GM12872 (cell line): ENCODE results near the gene RNU1-2.
A peak's percentile ranks its signal among the peaks of the same experiment; 100 is the strongest.

Experiments
- TF ChIP-seq, protein P1 (sequence below): IDR thresholded peaks from 3 replicates; pipeline ENCODE4 v1.5.1; 2011; ENCODE audit warnings: low read depth, mild to moderate bottlenecking, low read length, moderate library complexity; ENCODE audit not compliant: insufficient read depth

The RNU1-2 gene

GRCh38 chr1:16924216-16924918 lies 28.6 kb downstream of the RNU1-2 start:
- TF ChIP-seq, protein P1, sequence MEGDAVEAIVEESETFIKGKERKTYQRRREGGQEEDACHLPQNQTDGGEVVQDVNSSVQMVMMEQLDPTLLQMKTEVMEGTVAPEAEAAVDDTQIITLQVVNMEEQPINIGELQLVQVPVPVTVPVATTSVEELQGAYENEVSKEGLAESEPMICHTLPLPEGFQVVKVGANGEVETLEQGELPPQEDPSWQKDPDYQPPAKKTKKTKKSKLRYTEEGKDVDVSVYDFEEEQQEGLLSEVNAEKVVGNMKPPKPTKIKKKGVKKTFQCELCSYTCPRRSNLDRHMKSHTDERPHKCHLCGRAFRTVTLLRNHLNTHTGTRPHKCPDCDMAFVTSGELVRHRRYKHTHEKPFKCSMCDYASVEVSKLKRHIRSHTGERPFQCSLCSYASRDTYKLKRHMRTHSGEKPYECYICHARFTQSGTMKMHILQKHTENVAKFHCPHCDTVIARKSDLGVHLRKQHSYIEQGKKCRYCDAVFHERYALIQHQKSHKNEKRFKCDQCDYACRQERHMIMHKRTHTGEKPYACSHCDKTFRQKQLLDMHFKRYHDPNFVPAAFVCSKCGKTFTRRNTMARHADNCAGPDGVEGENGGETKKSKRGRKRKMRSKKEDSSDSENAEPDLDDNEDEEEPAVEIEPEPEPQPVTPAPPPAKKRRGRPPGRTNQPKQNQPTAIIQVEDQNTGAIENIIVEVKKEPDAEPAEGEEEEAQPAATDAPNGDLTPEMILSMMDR = no peak

- TF ChIP-seq, protein P1 = 0 out of 3 replicates have a peak, but pooled peaks have one; percentile 14
Measured at GRCh38 chr1:16924919-16925477, 29.2 kb downstream of the RNU1-2 start.

- TF ChIP-seq, protein P1 = no peak
Measured at GRCh38 chr1:16925635-16926490, 30.1 kb downstream of the RNU1-2 start.

DNA sequence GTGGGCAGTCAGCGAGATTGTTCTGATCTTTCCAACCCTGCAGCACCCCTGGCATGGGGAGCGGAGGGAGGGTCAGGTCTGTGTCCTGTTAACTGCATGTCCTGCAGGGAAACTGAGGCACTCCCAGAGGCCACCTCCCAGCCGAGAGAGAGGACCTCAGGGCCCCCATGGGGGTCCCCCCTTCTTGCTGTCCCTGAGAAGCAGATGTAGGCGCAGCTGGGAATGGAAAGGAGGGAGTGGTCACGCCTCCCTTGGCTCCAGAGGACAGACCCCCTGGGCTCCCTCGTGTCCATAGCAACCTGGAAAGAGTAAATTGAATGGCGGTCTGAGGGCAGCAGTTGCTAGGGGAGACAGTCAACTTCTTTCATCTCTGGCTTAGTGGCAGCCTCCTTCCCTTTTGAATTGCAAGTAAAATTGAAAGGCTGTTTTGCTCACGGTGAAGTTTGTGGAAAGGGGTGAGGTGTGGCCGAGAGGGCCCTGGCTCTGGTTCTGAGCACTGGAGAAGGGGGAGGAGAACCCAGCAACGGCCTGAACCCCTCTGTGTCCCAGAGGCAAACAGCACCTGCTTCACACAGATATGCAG lies 30.8 kb downstream of the RNU1-2 start:
- TF ChIP-seq, protein P1 = 0 out of 3 replicates have a peak, but pooled peaks have one; percentile 1

- TF ChIP-seq, protein P1 = no peak
Measured at GRCh38 chr1:16927256-16927655, 31.5 kb downstream of the RNU1-2 start.

DNA sequence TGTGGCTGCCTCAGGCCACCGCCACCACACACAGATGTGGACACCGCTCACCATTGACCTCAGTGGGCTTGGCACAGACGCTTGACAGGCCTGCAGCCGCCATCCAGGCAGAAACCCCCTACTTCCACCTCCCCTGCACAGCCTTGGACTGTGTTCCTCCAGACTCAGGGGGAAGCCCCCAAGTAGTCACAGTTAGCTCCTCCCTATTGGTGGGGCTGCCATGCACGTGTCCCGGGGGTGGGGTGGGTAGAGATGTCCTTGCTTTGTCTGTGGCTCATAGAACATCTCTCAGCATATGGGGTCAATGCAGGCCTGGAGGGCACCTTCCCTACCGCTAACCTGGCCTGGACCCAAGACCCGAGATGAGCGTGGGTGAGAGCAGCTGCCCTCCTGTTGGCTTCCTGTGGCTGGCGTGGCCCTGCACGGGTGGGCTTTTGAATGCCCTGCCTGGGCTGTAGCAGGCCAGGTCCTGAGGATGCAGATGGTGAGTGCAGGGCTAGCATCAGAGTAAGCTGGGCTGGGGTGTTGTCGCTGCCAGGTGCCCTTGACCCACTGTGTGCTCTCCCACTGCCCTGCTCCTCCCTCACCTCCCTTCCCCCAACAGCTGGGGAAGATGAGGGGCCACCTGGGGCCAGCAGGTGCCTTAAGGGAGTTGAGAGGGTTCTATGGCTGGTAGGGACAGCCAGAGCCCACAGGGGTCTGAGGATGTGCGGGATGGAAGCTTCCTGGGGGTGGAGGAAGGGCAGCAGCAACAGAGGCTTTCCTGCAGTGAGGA lies 32.1 kb downstream of the RNU1-2 start:
- TF ChIP-seq, protein P1 = no peak
